GM12878 (cell line): ENCODE measurements around the gene RAB10. TPM values are rescaled to one million over a fixed set of nuclear protein-coding genes. Genes with fewer than 3 reads are reported as not detected.
"Not testable (repeated sequence)": the region's sequence is repeated elsewhere in the genome, so short reads cannot be mapped to it uniquely, and the experiment has no call there.

Experiments used
- ATAC-seq: fragments of 200-7000 bp; cut with Tn5 transposase; 3 replicates; pipeline ENCODE4 v1.9.1; 2020; ENCODE audit warnings: mild to moderate bottlenecking, moderate library complexity
- BruUV-seq: library from RNA; stranded (reverse); fragments of 400-500 nt; replicated peaks from 2 replicates; lab custom pipeline; 2021; lab: Mats Ljungman, UMichigan
- CTCF ChIA-PET: fragments of 300-600 bp; sonication (Branson Sonifier 250); formaldehyde crosslinking; extraction: SDS; loops from one replicate; lab custom pipeline; 2021; ENCODE audit warnings: inconsistent platforms; lab: Yijun Ruan, JAX
- POLR2A ChIA-PET: fragments of 350-600 bp; formaldehyde crosslinking; extraction: SDS; loops from one replicate; lab custom pipeline; 2021; ENCODE audit warnings: inconsistent platforms; lab: Charles Lee
- RAD21 ChIA-PET: fragments of 300-600 bp; sonication (Branson Sonifier 250); formaldehyde crosslinking; loops from one replicate; lab custom pipeline; 2023; ENCODE audit warnings: antibody characterized with exemption; ENCODE audit not compliant: unreplicated experiment; lab: Charles Lee
- SMC1A ChIA-PET: fragments of 300-600 bp; sonication (Branson Sonifier 250); formaldehyde crosslinking; loops from one replicate; lab custom pipeline; 2023; ENCODE audit not compliant: unreplicated experiment, uncharacterized antibody; lab: Charles Lee
- DNase-seq: peaks from one replicate; pipeline ENCODE4 v3.0.0-alpha.2; 2011; ENCODE audit warnings: low read depth, low spot score
- FAIRE-seq: peaks from 3 replicates; lab custom pipeline; 2011; peaks lifted over from hg19 to GRCh38; lab: Jason Lieb, UNC
- H2AFZ ChIP-seq: 2 replicates; pipeline ENCODE4 v1.6.0; 2011; ENCODE audit warnings: low read depth, low read length, control low read depth; ENCODE audit not compliant: control insufficient read depth
- H3K27ac ChIP-seq: 2 replicates; pipeline ENCODE4 v1.5.1; 2011; ENCODE audit warnings: control low read depth; ENCODE audit not compliant: control insufficient read depth, insufficient read depth
- H3K27me3 ChIP-seq, 2 experiments: replicated peaks in 1 of 2; 2 replicates each; pipeline versions ENCODE4 v1.6.0 to v1.6.1; 2011; ENCODE audit warnings: low read length in 1 of 2; ENCODE audit not compliant: control insufficient read depth in 2 of 2, insufficient read depth in 2 of 2
- H3K36me3 ChIP-seq, 2 experiments: 2 replicates each; pipeline ENCODE4 v1.5.1; 2011; ENCODE audit warnings: low read length in 1 of 2; ENCODE audit not compliant: control insufficient read depth in 2 of 2, insufficient read depth in 2 of 2
- H3K4me1 ChIP-seq: 2 replicates; pipeline ENCODE4 v1.6.1; 2011; ENCODE audit warnings: mild to moderate bottlenecking, low read length, moderate library complexity, mixed read lengths; ENCODE audit not compliant: control insufficient read depth, insufficient read depth
- H3K4me2 ChIP-seq: 2 replicates; pipeline ENCODE4 v1.6.0; 2011; ENCODE audit warnings: control low read depth; ENCODE audit not compliant: control insufficient read depth, insufficient read depth
- H3K4me3 ChIP-seq: fragments of 200-600 bp; sonication (generic); 2 replicates; pipeline ENCODE4 v1.5.1; 2016
- H3K79me2 ChIP-seq: 2 replicates; pipeline ENCODE4 v1.6.0; 2011; ENCODE audit warnings: low read length; ENCODE audit not compliant: control insufficient read depth, insufficient read depth
- H3K9ac ChIP-seq: 2 replicates; pipeline ENCODE4 v1.8.0; 2011; ENCODE audit warnings: low read length, control low read depth, mixed read lengths; ENCODE audit not compliant: control insufficient read depth, insufficient read depth
- H3K9me3 ChIP-seq: replicated peaks from 3 replicates; pipeline ENCODE4 v1.5.1; 2011; ENCODE audit warnings: mild to moderate bottlenecking, low read length; ENCODE audit not compliant: control insufficient read depth, insufficient read depth
- H4K20me1 ChIP-seq: 2 replicates; pipeline ENCODE4 v1.6.0; 2011; ENCODE audit not compliant: control insufficient read depth, insufficient read depth
- BCL11A ChIP-seq: IDR thresholded peaks from 2 replicates; pipeline ENCODE4 v1.6.1; 2011; ENCODE audit warnings: low read depth, low read length
- BMI1 ChIP-seq: fragments of 450-650 bp; IDR thresholded peaks from 2 replicates; pipeline ENCODE4 v1.6.1; 2016; ENCODE audit warnings: mild to moderate bottlenecking, moderate library complexity, borderline replicate concordance
- EZH2 ChIP-seq: IDR thresholded peaks from 2 replicates; pipeline ENCODE4 v1.6.1; 2012; ENCODE audit warnings: low read depth, mild to moderate bottlenecking, control low read depth, inconsistent platforms, low read length, borderline replicate concordance; ENCODE audit not compliant: control insufficient read depth
- FOS ChIP-seq: IDR thresholded peaks from 3 replicates; pipeline ENCODE4 v1.6.1; 2011; ENCODE audit warnings: borderline replicate concordance; ENCODE audit not compliant: insufficient read length; ENCODE audit errors: extremely low read depth
- HCFC1 ChIP-seq: fragments of 150-350 bp; IDR thresholded peaks from 2 replicates; pipeline ENCODE4 v1.6.1; 2014; ENCODE audit warnings: low read length
- NBN ChIP-seq: fragments of 450-650 bp; IDR thresholded peaks from 2 replicates; pipeline ENCODE4 v1.6.1; 2016
- RB1 ChIP-seq: fragments of 450-650 bp; formaldehyde crosslinking; IDR thresholded peaks from 2 replicates; pipeline ENCODE4 v1.6.1; 2017; ENCODE audit warnings: mild to moderate bottlenecking, borderline replicate concordance
- SMC3 ChIP-seq: IDR thresholded peaks from 2 replicates; pipeline ENCODE4 v1.6.1; 2011; ENCODE audit warnings: low read length, improper control_type of control experiment, borderline replicate concordance
- TAF1 ChIP-seq: IDR thresholded peaks from 2 replicates; pipeline ENCODE4 v1.6.1; 2011; ENCODE audit warnings: mild to moderate bottlenecking, low read depth, low read length, borderline replicate concordance
- ZNF384 ChIP-seq: IDR thresholded peaks from 2 replicates; pipeline ENCODE4 v1.6.1; 2012; ENCODE audit warnings: low read depth, mild to moderate bottlenecking, low read length, improper control_type of control experiment, borderline replicate concordance
- ZZZ3 ChIP-seq: IDR thresholded peaks from 2 replicates; pipeline ENCODE4 v1.6.1; 2011; ENCODE audit warnings: low read depth; ENCODE audit not compliant: control insufficient read depth, insufficient read length
- WGBS: methylation state at CpG from one replicate; pipeline ENCODE4 v1.1.6; 2016; ENCODE audit warnings: low lambda C conversion rate; ENCODE audit not compliant: insufficient replicate concordance, insufficient coverage; ENCODE audit errors: missing lambda C conversion rate; 5-methylcytosine and 5-hydroxymethylcytosine counted together
- in situ Hi-C: fragments of 300-500 bp; cut with MboI; formaldehyde crosslinking; loops from 9 replicates; pipeline ENCODE4 v1.14.3; 2018; ENCODE audit warnings: mixed read lengths
- intact Hi-C: fragments of 100-400 bp; cut with micrococcal nuclease; formaldehyde crosslinking; loops from one replicate; pipeline ENCODE4 v1.14.2; 2022; ENCODE audit not compliant: unreplicated experiment
- polyA plus RNA-seq, 11 experiments: library from polyadenylated mRNA; depleted of rRNA in 4 of 11; unstranded in 6 of 11; stranded (reverse) in 5 of 11; fragments of >200 nt; fragmentation: Nextera tagmentation in 4 of 11; fragmentation: Illumina TruSeq in 1 of 11; extraction: Ambion mirVana in 4 of 11; extraction: Trizol in 1 of 11; gene quantifications; 1 replicate in 1 of 11; 2 replicates in 10 of 11; pipeline versions ENCODE4 v1.2.1 to v1.2.3, GENCODE V29; 2011 to 2016; ENCODE audit warnings: inconsistent platforms in 2 of 11, missing spikeins in 2 of 11, low read depth in 1 of 11
- total RNA-seq, 4 experiments: library from RNA; depleted of rRNA in 3 of 4; stranded (reverse); fragments of >200 nt in 3 of 4; fragmentation: Illumina TruSeq in 1 of 4; extraction: Trizol in 1 of 4; gene quantifications; 2 replicates each; pipeline versions ENCODE4 v1.2.1 to v1.2.3, GENCODE V29; 2013 to 2021
- TF ChIP-seq, protein P1 (sequence below): IDR thresholded peaks from 2 replicates; pipeline ENCODE4 v1.6.1; 2011; ENCODE audit warnings: low read depth, low read length, improper control_type of control experiment, borderline replicate concordance

RAB10 gene
- total and polyA plus RNA-seq, 10 of the 15 experiments (the other 5 are each of a cell fraction or from before 2014, with no cell fraction given) = 13.3 to 109 (median 82.0) TPM

DNA sequence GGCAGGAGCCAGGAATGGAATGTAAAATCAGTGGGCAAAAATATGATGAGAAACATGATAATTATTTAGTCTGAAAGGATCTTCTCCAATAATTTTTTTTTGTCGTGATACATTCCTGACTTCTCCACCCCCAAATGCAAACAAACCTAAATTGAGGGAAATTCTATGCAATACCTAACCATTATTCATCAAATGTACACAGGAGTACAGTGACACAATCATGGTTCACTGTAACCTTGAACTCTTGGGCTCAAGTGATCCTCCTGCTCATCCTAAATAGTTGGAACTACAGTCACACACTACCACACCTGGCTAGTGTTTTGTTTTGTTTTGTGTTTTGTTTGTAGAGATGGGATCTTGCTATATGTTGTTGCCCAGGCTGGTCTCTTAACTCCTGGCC lies 46.5 kb downstream of the RAB10 start (continued):
- TF ChIP-seq SMC3 (no peak), FOS (no peak), BCL11A (no peak), BMI1 (no peak), TAF1 (no peak), EZH2 (no peak), HCFC1 (no peak)

DNA sequence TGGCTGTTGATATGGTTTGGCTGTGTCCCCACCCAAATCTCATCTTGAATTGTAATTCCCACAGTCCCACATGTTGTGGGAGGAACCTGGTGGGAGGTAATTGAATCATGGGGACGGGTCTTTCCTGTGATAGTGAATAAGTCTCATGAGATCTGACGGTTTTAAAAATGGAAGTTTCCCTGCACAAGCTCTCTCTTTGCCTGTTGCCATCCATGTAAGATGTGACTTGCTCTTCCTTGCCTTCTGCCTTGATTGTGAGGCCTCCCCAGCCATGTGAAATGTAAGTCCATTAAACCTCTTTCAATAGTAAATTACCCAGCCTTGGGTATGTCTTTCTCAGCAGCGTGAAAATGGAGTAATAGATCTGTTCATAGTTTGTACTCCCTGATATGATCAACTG lies 47.0 kb downstream of the RAB10 start:
- FAIRE-seq, SMC1A ChIA-PET, H3K4me2 ChIP-seq, in situ Hi-C loops, POLR2A ChIA-PET, H3K27me3 ChIP-seq, H3K36me3 ChIP-seq, RAD21 ChIA-PET, H3K4me1 ChIP-seq, DNase-seq, H2AFZ ChIP-seq, H3K27ac ChIP-seq, H4K20me1 ChIP-seq, H3K4me3 ChIP-seq, BruUV-seq, H3K9ac ChIP-seq, CTCF ChIA-PET, ATAC-seq: not testable (repeated sequence)
- WGBS = 97% methylated on average over 3 of the region's 3 CpGs
- Histone ChIP-seq H3K9me3 (peaks cover 17% of the 10 kb centered on the region), H3K79me2 (peaks cover 56% of the 10 kb centered on the region)
- intact Hi-C loops = loop anchor here (10.0 kb wide), 1 partner anchor 86 kb away; no protein-coding TSS in a partner anchor

DNA sequence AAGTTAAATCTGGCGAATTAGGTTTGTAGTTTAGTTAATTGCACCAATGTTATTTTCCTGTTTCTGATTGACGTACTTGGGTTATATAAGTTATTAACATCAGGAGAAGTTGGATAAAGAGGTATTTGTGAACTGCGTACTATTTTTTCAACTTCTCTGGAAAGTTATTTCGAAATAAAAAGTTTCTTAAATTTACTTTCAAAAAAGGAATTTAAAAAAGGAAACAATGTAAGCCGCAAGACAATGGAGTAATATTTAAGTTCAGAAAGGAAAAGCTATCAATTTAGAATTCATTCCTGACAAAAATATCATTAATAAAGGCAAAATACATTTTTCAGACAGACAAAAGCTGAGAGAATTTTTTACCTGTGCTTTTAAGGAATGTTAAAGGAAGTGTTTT lies 47.7 kb downstream of the RAB10 start:
- Histone ChIP-seq H3K4me2 (no peak overlapping the region), H3K4me3 (no peak overlapping the region), H3K27ac (no peak overlapping the region), H3K27me3 (no peaks in the 10 kb centered on the region), H2AFZ (no peak overlapping the region), H3K4me1 (peaks cover 3% of the 10 kb centered on the region; the same call in 1 of the 2 replicates), H3K9me3 (peaks cover 17% of the 10 kb centered on the region), H3K9ac (no peak overlapping the region), H3K36me3 (peaks cover 0 to 7% of the 10 kb centered on the region in 2 experiments; a peak in 1 of 4 replicates), H3K79me2 (peaks cover 54% of the 10 kb centered on the region), H4K20me1 (no peaks in the 10 kb centered on the region)
- no peak for DNase-seq
- ATAC-seq = no peak
- TF ChIP-seq, protein P1, sequence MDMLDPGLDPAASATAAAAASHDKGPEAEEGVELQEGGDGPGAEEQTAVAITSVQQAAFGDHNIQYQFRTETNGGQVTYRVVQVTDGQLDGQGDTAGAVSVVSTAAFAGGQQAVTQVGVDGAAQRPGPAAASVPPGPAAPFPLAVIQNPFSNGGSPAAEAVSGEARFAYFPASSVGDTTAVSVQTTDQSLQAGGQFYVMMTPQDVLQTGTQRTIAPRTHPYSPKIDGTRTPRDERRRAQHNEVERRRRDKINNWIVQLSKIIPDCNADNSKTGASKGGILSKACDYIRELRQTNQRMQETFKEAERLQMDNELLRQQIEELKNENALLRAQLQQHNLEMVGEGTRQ = no peak
- TF ChIP-seq NBN = no peak
- TF ChIP-seq ZNF384 = no peak
- no peak for TF ChIP-seq ZZZ3
- no peak for TF ChIP-seq RB1
- SMC1A ChIA-PET = interaction anchor here (0.6 kb wide), 1 partner anchor 13 kb away, joined by 3 read pairs; no protein-coding TSS in a partner anchor
- BruUV-seq = no TSS peak
- in situ Hi-C loops (no loop called here), intact Hi-C loops (loop anchor here (10.0 kb wide), 1 partner anchor 87 kb away; no protein-coding TSS in a partner anchor)
- POLR2A ChIA-PET = no interaction called here
- RAD21 ChIA-PET = no interaction called here
- WGBS = 97% methylated on average over 5 of the region's 5 CpGs
- FAIRE-seq = no peak
- CTCF ChIA-PET = no interaction called here
